Endothelial cell of umbilical vein (primary cell): ENCODE results near the gene TWIST2. TPM values are rescaled to one million over a fixed set of nuclear protein-coding genes. Genes with fewer than 3 reads are reported as not detected.

Experiments used
- BruUV-seq: library from RNA; stranded (reverse); fragments of 400-500 nt; replicated peaks from 2 replicates; lab custom pipeline; 2021; lab: Mats Ljungman, UMichigan
- CTCF ChIA-PET: fragments of 300-600, 350-600 bp; sonication (Branson Sonifier 250); formaldehyde crosslinking; loops from one replicate; lab custom pipeline; 2021; ENCODE audit warnings: antibody characterized with exemption, inconsistent platforms; lab: Charles Lee
- POLR2A ChIA-PET: fragments of 300-600, 350-600 bp; sonication (Branson Sonifier 250); formaldehyde crosslinking; loops from one replicate; lab custom pipeline; 2021; ENCODE audit warnings: antibody characterized with exemption, inconsistent platforms; lab: Charles Lee
- DNase-seq: peaks from one replicate; pipeline ENCODE4 v3.0.0-alpha.2; 2011; ENCODE audit warnings: low read depth, low spot score
- FAIRE-seq: peaks from 2 replicates; lab custom pipeline; 2011; peaks lifted over from hg19 to GRCh38; lab: Jason Lieb, UNC
- H2AFZ ChIP-seq: 2 replicates; pipeline ENCODE4 v1.6.0; 2012; ENCODE audit warnings: low read depth, low read length, control low read depth, inconsistent platforms
- H3K27ac ChIP-seq: 2 replicates; pipeline ENCODE4 v1.5.1; 2011; ENCODE audit warnings: low read depth, mild to moderate bottlenecking, control low read depth, low read length, moderate library complexity; ENCODE audit not compliant: insufficient read depth
- H3K27me3 ChIP-seq, 2 experiments: 2 replicates each; pipeline versions ENCODE4 v1.6.0 to v1.6.1; 2011; ENCODE audit warnings: low read length in 2 of 2, mixed read lengths in 1 of 2; ENCODE audit not compliant: control insufficient read depth in 2 of 2, insufficient read depth in 2 of 2
- H3K36me3 ChIP-seq, 2 experiments: 2 replicates in 1 of 2; 3 replicates in 1 of 2; pipeline ENCODE4 v1.5.1; 2011; ENCODE audit warnings: low read length in 2 of 2, mild to moderate bottlenecking in 1 of 2, moderate library complexity in 1 of 2; ENCODE audit not compliant: control insufficient read depth in 2 of 2, insufficient read depth in 2 of 2; ENCODE audit errors: extremely low read depth in 1 of 2
- H3K4me1 ChIP-seq: 3 replicates; pipeline ENCODE4 v1.5.1; 2011; ENCODE audit warnings: mild to moderate bottlenecking, low read length; ENCODE audit not compliant: control insufficient read depth, insufficient read depth; ENCODE audit errors: extremely low read depth
- H3K4me2 ChIP-seq: 2 replicates; pipeline ENCODE4 v1.6.1; 2011; ENCODE audit warnings: low read length, control low read depth, mixed read lengths; ENCODE audit not compliant: insufficient read depth
- H3K4me3 ChIP-seq, 3 experiments: fragments of 200-600 bp in 1 of 3; sonication (generic), shearing (Covaris generic) in 1 of 3; replicated peaks in 1 of 3; 2 replicates each; pipeline ENCODE4 v1.5.1; 2011 to 2016; ENCODE audit warnings: control low read depth in 3 of 3, low read length in 3 of 3, mild to moderate bottlenecking in 2 of 3, inconsistent platforms in 1 of 3, low read depth in 1 of 3, moderate library complexity in 1 of 3; ENCODE audit not compliant: insufficient read depth in 1 of 3
- H3K79me2 ChIP-seq: 2 replicates; pipeline ENCODE4 v1.6.0; 2012; ENCODE audit warnings: low read length, inconsistent platforms; ENCODE audit not compliant: control insufficient read depth, insufficient read depth
- H3K9ac ChIP-seq: replicated peaks from 2 replicates; pipeline ENCODE3; 2011; ENCODE audit warnings: low read length, control low read depth; ENCODE audit not compliant: insufficient read depth; ENCODE audit errors: extremely low read depth
- H3K9me1 ChIP-seq: replicated peaks from 3 replicates; pipeline ENCODE4 v1.6.0; 2011; ENCODE audit warnings: mild to moderate bottlenecking, low read length; ENCODE audit not compliant: control insufficient read depth, insufficient read depth; ENCODE audit errors: extremely low read depth
- H3K9me3 ChIP-seq: replicated peaks from 2 replicates; pipeline ENCODE4 v1.5.1; 2012; ENCODE audit warnings: low read length, inconsistent platforms; ENCODE audit not compliant: control insufficient read depth, insufficient read depth
- H4K20me1 ChIP-seq: replicated peaks from 2 replicates; pipeline ENCODE3; 2011; ENCODE audit warnings: mild to moderate bottlenecking, low read length; ENCODE audit not compliant: control insufficient read depth, insufficient read depth; ENCODE audit errors: extremely low read depth
- EZH2 ChIP-seq: IDR thresholded peaks from 2 replicates; pipeline ENCODE4 v1.6.1; 2012; ENCODE audit warnings: borderline replicate concordance, low read depth, mild to moderate bottlenecking, moderate library complexity, low read length, inconsistent platforms; ENCODE audit not compliant: severe bottlenecking
- FOS ChIP-seq: IDR thresholded peaks from 2 replicates; pipeline ENCODE4 v1.6.1; 2011; ENCODE audit warnings: mild to moderate bottlenecking, low read length, moderate library complexity, borderline replicate concordance; ENCODE audit not compliant: insufficient read depth
- GATA2 ChIP-seq: IDR thresholded peaks from 2 replicates; pipeline ENCODE4 v1.7.0; 2011; ENCODE audit warnings: low read depth, mild to moderate bottlenecking, moderate library complexity, mixed read lengths, low read length; ENCODE audit not compliant: insufficient read length, insufficient read depth
- JUN ChIP-seq: IDR thresholded peaks from 2 replicates; pipeline ENCODE4 v1.6.1; 2011; ENCODE audit warnings: borderline replicate concordance, low read depth; ENCODE audit not compliant: insufficient read length, insufficient read depth
- MYC ChIP-seq: IDR thresholded peaks from one replicate; pipeline ENCODE4 v1.6.1; 2011; ENCODE audit warnings: mild to moderate bottlenecking, low read depth, low read length
- POLR2A ChIP-seq: IDR thresholded peaks from 2 replicates; pipeline ENCODE4 v1.6.1; 2012; ENCODE audit warnings: low read depth, mild to moderate bottlenecking, control low read depth, low read length
- POLR2AphosphoS5 ChIP-seq: IDR thresholded peaks from 2 replicates; pipeline ENCODE4 v1.6.1; 2012; ENCODE audit warnings: low read depth, mild to moderate bottlenecking, control low read depth, low read length, moderate library complexity; ENCODE audit not compliant: insufficient read depth
- dilution Hi-C: fragments of 300-500 bp; cut with MboI; formaldehyde crosslinking; loops from one replicate; pipeline ENCODE4 v1.15.0; 2019; ENCODE audit warnings: low sequenced_read_pairs; ENCODE audit not compliant: extremely low pct_ligation_motif_present
- intact Hi-C: fragments of 100-400 bp; cut with micrococcal nuclease; formaldehyde crosslinking; loops from one replicate; pipeline ENCODE4 v1.10.0; 2022
- polyA plus RNA-seq, 4 experiments: library from polyadenylated mRNA; depleted of rRNA in 3 of 4; stranded (reverse) in 3 of 4; unstranded in 1 of 4; fragments of >200 nt; gene quantifications; 2 replicates each; pipeline versions ENCODE4 v1.2.1 to v1.2.3, GENCODE V29; 2011 to 2012; ENCODE audit warnings: missing spikeins in 1 of 4
- total RNA-seq: library from RNA; stranded (reverse); gene quantifications from 2 replicates; pipeline ENCODE4 v1.2.3, GENCODE V29; 2021
- TF ChIP-seq, protein P1 (sequence below): IDR thresholded peaks from 2 replicates; pipeline ENCODE4 v1.6.1; 2011; ENCODE audit not compliant: insufficient read depth, insufficient read length

The TWIST2 gene
- total and polyA plus RNA-seq, 2 donors (not counting 3 experiments of a cell fraction or from before 2014, with no cell fraction given): 2.3 to 3.4 TPM

DNA sequence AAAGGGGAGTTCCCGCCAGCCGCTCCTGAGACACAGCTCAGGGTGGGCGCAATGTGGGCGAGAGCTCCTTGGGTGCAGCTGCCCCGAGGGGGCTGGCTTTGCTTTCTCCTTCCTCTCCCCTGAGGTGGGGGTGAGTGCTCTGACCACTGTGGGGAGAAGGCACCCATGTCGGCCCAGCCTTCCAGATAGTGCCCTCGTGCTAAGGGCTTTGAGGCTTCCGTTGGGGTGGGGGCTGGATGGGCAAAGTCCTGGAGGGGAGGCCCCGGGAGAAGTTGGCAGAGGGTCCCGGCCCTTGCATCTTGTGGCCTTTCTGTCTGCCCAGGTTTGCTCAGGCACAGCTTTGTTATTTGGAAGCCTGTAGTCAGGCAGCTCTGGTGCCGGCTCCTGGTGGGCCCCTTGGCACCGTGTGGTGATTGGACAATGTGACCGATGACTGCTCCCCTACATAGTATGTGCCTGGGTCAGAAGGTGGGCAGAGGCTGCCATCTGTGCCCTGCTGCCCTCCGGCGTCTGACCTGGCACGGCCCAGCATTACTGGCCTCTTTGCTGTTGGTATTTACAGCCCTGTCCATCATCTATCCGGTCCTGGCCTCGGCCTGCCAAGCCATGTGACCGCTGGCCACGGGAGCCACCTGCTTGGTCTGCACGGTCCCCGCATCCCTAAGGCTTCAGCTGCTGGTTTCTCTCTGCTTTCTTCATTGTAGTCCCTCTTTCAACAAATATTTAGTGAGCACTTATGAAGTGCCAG, 50.8 kb downstream of the TWIST2 start:
- Histone ChIP-seq H3K27me3 (no peaks in the 10 kb centered on the region), H4K20me1 (no peaks in the 10 kb centered on the region), H3K4me3 (no peak overlapping the region), H3K4me2 (no peak overlapping the region), H2AFZ (no peak overlapping the region), H3K27ac (no peak overlapping the region), H3K79me2 (no peaks in the 10 kb centered on the region), H3K4me1 (peaks cover 12% of the 10 kb centered on the region), H3K9ac (no peak overlapping the region), H3K9me3 (no peaks in the 10 kb centered on the region), H3K9me1 (no peaks in the 10 kb centered on the region), H3K36me3 (no peaks in the 10 kb centered on the region)
- CTCF ChIA-PET: interaction anchor here (1.1 to 1.3 kb wide), 2 partner anchors 47 to 57 kb away, joined by 3 read pairs; no protein-coding TSS in a partner anchor
- FAIRE-seq: no peak
- no peak for DNase-seq
- TF ChIP-seq FOS (no peak), GATA2 (no peak), POLR2AphosphoS5 (no peak), JUN (no peak), POLR2A (no peak), EZH2 (no peak), MYC (no peak)
- TF ChIP-seq, protein P1, sequence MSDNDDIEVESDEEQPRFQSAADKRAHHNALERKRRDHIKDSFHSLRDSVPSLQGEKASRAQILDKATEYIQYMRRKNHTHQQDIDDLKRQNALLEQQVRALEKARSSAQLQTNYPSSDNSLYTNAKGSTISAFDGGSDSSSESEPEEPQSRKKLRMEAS: no peak
- POLR2A ChIA-PET: no interaction called here
- dilution Hi-C loops (no loop called here), intact Hi-C loops (no loop called here)
- no TSS peak for BruUV-seq
